ENCODE results near the gene VIT.

VIT gene

DNA sequence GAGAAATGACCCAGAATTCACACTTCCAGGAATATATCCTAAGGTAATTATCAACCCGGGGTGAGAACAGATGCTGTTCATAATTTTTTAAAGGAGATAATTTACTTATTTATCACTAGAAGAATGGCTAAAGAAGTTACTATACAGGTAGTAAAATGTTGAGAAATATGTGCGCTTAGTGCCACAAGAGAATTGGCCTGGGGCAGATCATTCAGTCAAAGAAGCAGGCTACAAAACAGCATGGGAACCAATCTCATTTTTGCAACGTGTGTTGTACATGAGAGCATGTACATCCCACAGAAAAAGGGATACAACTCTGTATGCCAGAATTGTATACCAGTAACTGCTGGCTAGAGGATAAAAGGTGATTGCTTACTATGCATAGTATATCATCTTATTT lies 75.2 kb downstream of the VIT start:
- DNase-seq = no peak

DNA sequence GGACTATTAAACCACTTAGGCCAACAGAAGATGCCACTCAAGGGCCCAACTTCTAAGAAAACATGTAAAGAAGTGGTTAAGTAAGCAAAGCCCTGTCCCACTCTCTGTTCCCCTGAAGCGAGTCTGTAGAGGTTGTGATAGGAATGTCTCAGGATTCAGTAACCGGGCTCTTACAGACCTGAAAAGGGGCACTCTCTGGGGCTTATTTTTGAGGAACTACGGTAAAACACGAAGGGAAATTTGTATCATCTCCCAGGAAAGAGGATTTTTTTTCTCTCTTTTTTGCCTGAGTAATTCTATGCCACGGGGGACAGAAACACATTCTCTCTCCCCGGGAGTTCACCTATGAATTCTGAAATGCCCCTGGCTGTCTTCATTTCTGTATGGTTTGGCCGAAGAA lies 77.4 kb downstream of the VIT start:
- no peak for DNase-seq

DNA sequence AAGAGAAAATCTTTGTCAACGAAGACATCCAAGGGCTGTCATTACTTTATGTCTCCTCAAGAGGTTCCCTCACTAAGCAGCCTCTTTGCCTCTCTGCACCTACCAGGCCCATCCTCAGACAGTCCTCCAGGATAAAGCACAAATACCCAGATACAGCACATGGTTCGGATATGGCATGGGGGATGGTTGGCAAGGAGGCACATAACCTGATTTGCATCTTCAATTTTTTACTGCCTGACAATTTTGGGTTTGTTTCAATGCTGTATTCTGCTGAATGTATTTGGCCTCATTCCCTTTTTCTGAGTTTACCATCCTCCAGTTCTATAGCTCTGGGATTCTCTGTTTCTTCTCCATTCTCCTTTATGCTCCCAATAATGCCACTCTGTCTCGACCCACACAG lies 78.8 kb downstream of the VIT start:
- DNase-seq = no peak

DNA sequence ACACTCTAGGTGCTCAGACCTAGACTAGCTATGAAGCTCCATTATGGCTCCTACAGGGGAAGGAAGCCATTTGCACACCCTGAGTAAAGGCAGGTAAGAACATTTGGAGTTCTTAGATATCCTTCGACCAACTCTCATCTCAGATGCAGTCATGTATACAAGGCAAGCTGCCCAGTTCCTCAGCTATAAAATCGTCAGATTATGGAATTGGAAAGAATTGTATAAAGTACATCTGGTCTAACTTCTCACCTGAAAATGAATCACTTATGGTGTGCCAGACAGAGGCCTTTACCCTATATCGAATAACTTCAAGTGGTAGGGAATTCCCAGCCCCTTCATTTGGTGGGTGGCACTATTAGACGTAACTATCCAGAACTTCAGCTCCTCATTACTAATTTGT lies 79.3 kb downstream of the VIT start:
- DNase-seq = no peak

DNA sequence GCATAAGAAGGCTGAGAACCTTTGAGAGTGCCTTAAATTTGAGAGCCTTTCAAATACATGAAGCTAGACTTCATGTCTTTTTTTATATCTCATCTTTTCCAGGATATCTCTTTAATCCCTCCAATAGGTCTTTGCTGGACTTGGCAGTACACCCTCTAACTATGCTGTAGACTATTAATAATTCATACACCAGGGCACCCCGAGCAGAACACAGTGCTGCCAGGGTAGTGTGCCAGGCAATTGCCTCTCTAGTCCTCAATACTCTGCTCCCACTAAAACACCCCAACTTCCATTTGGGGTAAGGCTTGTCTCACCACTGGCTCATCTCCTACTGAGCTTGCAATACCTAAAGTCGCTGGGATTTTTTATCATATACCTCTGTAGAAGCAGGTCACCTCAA lies 80.8 kb downstream of the VIT start:
- no peak for DNase-seq

DNA sequence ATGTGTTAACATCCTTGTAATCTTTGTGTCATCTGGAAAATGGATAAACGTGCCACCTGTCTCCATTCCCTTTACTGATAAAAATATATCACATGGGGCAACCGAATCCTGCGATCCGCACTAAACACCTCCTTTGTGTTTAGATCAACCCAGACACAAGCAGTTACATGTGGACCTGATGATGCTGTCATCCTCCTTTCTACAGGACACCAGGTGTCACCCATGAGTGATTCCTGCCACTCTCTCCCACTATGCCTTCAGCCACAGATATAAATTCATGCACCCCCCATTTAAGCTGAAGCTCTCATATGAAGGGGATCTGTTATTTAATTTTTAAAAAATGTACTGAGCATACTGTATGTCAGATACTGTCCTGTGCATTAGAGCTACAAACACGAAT lies 81.3 kb downstream of the VIT start:
- no peak for DNase-seq

DNA sequence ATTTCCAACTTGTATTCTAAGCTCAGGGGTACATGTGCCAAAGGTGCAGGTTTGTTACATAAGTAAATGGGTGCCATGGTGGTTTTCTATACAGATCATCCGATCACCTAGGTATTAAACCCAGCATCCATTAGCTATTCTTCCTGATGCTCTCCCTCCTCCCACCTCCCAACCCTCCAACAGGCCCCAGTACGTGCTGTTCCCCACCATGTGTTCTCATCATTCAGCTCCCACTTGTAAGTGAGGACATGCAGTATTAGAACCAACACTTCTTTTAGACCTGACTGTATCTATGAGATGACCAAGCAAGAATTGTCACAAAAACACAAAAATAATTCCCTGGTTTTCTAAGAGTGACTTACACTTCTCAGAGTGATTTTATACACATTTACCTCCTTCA lies 83.0 kb downstream of the VIT start:
- no peak for DNase-seq

DNA sequence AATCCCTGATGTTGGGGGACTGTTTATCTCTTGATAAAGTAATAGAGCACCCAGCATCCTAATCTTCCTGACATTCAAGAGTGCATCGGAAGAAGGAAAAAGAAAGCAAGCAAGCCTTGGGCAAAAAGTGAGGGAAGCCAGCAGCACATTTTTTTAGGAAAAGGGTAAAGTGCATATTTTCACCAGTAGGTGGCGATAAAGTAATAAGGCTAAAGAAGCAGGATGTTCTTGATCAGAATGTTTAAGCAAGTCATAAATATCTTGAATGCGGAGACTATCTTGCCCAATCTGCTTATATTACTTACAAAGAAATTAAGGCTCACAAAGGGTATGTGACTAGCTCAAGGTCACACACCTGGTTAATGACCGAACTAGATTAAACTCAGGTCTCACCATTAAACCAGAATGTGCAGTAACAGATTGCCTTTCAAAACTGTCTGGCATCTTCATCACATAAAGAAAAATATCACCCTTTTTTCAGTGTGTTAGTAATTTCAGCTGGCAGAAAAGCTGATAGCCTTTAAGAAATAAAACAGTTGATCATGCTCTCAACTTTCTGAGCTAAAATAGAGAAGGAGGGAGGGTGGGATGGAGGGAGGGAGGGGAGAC lies 83.8 kb downstream of the VIT start:
- no peak for DNase-seq

DNA sequence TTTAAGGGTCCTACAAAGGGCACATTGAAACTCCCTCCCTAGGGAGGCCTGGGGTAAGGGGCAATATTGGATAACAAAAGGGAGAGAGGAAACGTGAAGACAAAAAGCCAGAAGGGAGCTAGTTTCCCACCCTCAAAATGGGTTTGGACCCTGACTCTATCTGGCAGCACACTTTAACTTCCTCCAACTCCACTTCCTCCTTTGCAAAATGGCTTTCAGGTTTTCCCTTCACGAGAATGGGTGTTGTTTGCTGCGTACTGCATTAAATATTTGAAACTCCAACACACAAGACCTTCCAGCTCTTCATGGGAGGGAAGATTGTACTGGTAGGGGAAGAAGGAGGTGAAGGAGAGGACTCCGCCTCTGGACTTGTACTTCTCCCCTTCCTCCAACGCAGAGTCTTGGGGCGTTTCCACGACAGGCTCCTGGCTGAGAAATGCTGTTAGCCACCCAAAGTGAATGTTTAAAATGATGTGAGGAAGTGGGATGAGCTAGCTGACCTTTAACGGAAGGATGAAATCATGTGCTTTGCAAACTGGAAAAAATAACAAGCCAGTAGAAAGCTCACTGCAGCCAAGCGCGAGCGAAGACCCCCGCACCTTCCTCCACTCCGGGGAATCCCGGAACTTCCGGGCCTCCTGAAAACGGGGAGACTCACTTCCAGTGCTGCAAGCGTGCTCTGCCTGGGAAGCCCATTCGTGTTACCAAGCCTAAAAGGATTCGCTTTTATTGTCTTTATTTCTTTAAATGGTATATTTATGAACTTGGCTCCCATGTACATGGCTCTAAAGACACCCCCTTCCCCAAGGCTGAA lies 85.6 kb downstream of the VIT start:
- no peak for DNase-seq

DNA sequence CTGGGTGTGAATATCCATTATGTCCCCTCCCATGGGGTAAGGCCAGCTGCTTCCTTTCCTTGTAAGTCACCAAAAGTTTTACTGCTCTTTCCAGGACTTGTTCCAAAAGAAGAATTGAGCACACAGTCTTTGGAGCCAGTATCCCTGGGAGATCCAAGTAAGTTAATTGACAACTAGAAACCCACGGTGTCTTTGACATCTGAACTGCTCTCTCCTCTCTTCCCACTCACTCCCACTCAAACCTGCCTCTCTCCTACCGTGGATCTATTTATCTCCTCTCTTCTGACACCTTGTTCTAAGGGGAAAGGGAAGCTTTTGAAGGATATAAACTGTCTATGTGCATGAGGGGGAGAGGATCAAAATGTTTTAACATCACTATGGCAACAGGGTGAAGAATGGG lies 86.7 kb downstream of the VIT start:
- no peak for DNase-seq

DNA sequence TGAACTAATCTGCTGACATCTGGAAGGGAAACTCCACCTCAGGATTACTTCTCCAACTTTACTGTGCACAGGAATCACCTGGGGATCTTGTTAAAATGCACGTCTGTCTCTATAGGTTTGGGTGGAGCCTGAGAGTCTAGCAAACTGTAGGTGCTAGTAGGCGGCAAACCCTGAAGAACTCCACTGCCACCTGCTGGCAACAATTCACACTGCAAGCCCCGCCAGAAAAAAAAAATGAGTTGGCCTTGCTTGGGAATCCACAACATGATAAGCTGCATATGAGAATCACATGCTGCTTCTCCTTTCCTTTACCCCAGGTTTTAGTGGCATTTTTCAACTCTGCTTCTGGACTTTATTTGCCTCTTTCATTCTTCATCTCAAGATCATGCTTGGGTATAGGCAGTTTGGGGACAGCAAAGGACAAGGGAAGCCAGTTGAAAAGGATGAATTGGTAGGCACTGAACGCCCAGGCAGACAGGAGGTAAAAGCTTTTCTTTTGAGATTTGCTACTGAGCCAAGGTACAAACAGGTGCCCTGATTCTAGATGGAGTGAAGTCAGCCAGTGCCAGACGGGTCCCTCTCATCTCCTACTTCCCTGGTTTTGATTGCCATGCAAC lies 88.8 kb downstream of the VIT start:
- peak; percentile 56 for DNase-seq

DNA sequence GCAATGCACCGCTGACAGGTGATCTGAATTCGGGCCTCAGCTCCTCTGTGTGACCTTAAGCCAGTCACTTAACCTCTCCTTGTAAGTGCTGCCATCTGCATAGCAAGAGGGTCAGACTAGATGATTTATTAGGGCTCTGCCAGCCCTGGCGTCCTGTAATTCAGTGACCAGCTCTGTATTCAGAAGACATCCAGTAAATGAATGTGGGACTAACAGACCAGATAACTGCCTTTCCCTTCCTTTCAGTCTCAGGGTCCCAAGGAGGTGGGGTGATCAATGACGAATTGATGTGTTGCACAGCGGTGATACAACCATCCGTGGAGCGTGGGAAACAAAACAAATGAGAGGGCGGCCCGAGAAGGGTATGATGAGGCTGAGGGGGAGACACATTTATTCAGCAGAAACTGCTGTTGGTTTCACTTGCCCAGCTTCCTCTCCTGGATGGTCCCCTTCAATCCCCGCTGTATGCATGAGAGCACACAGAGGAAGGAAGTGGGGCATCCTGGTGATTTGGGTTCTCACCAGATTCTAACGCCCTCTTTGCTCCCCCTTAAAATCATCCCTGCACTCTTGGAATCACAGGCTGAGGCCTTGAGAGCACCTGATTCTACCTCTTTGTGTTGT lies 92.8 kb downstream of the VIT start:
- no peak for DNase-seq

DNA sequence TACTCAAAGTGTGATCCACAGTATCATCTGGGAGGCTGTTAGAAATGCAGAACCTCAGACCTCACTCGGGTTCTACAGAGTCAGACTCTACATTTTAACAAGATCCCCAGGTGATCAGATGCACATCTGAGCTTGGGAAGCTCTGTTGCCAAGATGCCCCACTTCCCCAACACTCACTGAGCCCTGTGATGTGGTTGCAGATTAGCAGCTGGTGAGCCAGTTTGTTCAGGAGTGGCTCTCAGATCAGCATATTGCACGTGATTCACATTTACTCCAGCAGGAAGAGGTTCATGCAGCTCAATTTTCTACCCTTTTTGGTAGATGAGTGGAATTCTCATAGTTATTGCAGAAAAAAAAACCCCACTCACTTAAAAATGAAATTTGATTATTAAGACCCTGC lies 96.4 kb downstream of the VIT start:
- no peak for DNase-seq

DNA sequence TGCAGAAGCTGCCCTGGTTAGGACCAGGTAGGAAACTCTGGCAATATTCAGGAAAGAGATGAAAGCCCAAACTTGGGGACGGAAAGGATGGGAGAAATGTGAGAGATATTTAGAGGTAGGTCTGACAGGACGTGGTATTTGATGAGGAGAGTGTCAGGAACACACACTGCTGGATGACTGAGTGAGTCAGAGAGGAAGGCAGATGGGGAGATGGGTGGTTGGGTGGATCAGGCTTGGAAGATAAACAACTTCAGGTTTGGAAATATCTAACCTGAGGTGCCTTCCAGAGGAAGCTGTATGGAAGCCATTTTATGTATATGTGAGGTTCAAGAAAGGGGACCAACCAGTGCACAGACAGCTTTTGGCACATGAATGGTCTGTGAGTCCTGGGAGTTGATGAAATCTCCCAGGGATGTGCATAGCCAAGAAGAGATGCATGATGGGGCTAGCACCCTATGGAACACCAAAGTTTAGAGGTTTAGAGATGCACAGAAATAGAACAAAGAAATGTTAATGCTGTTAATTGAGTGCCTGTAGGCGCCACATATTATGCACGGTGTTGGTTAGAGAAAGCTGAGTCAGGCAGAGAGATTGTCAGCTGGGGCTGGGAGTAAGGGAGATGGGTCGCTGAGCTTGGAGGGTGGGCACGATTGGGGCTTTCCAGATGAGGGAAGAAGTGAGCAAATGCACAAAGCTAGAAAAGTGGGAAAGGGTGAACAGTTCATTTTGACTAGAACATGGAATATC lies 101.0 kb downstream of the VIT start:
- DNase-seq = no peak

DNA sequence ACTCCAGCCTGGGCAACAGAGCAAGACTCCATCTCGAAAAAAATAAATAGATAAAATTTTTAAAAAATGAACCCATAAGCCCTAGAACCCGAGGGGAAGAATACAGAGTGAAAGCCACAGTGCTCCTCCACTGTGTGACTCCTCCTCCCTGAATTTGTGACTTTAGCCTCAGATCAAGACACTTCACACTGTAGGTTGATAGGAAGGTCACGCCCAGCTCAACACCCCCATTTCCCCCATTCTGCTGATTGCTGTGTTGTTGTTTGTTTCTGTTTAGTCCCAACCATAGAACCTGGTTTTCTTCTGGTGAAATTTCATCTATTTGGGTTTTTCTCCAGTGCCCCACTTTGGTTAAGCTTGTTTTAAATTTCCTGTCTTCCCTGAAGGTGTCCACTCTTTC lies 102.2 kb downstream of the VIT start:
- DNase-seq = no peak

DNA sequence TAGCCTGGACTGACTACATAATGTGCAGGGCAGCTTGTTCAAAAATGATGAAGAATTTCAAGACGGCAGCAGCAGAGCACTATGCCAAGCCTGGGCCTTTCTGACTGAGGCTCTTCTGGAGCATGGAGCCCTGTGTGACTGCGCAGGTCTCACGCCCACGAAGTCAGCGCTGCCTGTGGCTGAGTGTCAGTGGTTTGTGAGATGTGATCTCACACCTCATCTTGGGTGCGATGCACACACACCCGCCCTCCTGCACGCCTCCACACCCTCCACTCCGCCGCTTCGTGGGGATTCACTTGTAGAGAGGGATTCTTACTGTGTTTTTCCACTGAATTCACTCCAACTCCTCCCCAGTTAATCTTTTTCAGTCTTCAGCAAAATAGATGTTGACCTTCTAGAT lies 103.9 kb downstream of the VIT start:
- peak; percentile 77 for DNase-seq

DNA sequence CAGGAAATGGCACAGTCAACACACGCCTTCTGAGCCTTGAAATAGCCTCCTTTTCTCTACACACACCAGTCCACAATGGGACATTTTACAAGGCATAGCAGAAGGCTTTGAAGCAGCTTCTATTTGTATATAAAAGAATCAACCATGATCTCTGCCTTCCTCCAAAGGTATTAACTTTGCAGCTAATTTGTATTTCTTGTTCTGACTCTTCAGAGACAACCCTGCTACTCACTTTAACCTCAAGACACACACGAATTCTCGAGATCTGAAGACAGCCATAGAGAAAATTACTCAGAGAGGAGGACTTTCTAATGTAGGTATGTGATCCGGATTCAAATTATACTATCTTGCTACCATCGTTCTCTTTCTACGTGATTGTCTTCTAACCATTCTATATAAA lies 104.6 kb downstream of the VIT start:
- DNase-seq = no peak

DNA sequence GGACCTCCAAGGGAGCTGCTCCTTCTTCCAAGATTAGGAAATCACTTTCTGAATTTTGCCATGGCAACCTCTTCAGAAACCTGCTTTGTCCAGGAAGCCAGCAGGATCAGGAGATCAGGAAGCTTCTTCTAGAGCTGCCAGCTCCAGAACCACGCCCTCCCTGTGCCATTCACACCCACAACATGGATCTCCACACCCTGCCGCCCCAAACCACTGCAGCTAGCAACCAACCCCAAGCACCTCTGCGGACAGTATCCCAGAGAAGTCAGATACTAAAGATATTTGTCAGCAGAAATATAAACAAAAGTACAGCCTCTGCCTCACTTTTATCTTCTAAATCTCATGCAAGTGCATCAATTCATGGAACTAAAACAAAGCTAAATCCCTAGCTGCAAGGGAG lies 106.4 kb downstream of the VIT start:
- no peak for DNase-seq

DNA sequence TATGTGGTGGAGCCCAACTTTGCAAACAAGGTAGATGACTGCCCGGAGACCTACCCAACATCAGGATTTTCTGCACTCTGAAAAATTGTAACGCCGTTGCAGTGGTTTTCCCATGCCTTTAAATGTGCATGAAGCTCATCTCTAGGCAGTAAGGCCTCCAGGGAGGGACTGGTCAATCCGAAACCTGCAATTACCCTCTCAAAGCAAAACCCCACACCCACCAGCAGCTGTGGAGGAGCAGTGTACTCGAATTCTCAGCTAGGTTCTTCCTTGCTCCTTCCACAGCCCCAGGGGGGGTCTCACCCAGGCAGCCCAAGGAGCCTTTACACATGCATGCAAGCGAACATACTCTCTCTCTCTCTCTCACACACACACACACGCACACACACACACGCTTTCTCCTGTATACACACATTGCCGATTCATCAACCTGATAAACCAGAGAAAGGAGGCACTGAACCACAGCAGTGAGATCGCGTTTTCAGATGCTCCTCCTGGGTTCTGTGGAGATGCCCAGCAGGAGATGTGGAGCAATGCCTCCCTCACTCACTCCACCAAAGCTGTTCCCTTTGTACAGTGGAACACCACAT lies 109.2 kb downstream of the VIT start:
- no peak for DNase-seq

DNA sequence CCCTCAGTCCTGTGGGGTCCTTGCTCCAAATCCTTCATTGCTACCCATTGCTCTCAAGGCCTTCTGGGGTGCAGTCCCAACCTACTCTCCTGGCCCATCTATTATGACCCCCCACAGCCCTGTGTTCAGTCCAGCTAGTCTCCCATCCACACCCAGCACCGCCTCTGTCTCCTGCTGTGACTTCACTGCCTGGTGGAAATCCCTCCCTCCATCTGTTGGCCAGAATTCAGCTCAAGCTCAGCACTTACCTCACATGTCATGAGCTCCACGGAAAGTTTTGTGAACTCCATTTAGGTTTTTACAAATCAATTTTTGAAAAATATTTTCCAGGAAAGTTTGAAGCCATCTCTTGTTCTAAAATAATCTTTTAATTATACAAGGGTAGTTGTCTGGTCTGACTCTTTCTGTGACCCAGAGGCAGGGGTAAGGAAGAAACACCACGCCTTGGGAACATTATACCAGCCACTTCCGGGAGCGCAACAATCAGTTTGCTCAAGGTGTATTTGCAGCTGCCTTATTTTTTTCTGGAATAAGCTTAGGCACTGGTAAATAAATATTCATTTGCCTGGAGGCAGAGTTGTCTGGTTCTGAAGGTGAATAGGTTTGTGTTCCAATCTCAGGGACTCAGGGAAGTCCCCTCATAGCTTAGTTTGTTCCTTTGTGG lies 110.8 kb downstream of the VIT start:
- DNase-seq = no peak

DNA sequence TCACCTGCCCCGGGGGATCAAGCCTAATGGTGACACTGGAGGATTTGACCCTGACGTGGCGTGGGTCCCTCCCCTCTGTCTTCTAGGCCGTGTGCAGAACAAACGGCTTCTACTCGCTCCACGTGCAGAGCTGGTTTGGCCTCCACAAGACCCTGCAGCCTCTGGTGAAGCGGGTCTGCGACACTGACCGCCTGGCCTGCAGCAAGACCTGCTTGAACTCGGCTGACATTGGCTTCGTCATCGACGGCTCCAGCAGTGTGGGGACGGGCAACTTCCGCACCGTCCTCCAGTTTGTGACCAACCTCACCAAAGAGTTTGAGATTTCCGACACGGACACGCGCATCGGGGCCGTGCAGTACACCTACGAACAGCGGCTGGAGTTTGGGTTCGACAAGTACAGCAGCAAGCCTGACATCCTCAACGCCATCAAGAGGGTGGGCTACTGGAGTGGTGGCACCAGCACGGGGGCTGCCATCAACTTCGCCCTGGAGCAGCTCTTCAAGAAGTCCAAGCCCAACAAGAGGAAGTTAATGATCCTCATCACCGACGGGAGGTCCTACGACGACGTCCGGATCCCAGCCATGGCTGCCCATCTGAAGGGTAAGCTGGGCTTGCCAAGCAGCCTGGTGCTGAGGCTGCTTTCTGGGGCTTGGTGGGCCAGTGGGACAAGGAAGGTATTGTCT lies 112.0 kb downstream of the VIT start:
- no peak for DNase-seq

DNA sequence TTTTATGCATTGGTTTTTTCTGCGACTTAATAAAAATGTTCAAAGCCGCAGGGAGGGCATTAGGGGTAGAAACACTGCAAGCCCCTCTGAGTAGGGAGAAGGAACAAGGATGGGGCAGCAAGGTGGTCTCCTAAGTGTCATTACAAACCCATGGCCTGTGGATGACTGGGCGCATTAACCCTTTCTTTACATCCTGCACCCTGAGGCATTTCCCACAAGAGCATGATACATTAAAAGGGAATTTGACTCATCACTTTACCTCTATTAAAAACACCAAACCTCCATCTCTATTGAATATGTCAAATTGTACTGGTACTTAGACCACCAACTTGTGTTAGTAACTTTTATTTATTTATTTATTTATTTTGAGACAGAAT lies 112.5 kb downstream of the VIT start:
- DNase-seq = no peak

All from stimulated activated CD4-positive, alpha-beta T cell treated with anti-CD3 and anti-CD28 coated beads, Interleukin-1b, Interleukin-23, amount 100 ng/mL, for 48 hours (primary cell).